Measurements from ENCODE around the gene ACACB. TPM values are rescaled to one million over a fixed set of nuclear protein-coding genes. Genes with fewer than 3 reads are reported as not detected.

Gene ACACB
- total and polyA plus RNA-seq, 2 experiments from 2014 or later = 6.2 to 15.4 TPM

DNA sequence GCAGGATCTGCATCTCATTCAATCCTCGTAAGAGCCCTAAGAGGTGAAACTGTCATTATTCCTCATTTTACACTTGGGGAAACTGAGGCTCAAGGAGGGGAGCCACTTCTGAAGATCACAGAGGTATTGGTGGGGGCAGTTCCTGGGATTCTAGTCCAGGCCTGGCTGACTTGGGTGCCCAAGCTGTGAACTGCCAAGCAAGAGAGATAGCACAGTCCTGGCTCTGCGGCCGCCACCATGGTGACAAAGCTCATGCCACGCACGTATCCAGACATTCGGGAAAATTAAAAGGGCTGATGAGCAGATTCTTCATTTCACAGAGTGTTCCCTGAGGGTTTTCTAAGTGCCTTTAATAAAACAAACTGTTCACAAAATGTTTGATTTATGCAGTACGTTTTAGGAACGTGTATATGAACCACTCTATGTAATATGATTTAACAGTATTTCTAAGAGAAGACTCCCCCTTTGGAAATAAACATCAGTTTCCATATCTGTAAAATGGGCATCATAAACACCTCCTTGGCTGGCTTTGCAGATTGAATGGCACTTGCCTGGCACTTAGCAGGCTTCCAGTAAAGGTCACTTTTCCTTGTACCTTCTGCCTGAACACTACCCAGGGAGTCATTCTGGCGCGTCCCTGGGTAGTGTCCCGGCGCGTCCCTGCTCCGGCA, 84.6 kb downstream of the ACACB start:
- H3K36me3 Mint-ChIP-seq (ENCODE audit: low read depth) = peaks cover 30% of the 10 kb centered on the region
- Histone ChIP-seq H3K9me2 (ENCODE audit: insufficient read depth) (no peaks in the 10 kb centered on the region), H3K4me1 (ENCODE audit: insufficient read depth) (no peaks in the 10 kb centered on the region), H3K4me2 (no peak overlapping the region), H3K79me2 (replicated peaks; ENCODE audit: insufficient read depth) (no peaks in the 10 kb centered on the region), H4K20me1 (replicated peaks; ENCODE audit: insufficient read depth) (no peaks in the 10 kb centered on the region), H3K36me3 (ENCODE audit: insufficient read depth) (no peaks in the 10 kb centered on the region), H3K27me3 (ENCODE audit: insufficient read depth) (no peaks in the 10 kb centered on the region), H3K27ac (ENCODE audit: low read depth) (no peak overlapping the region), H3K4me3 (no peak overlapping the region), H2AFZ (no peak overlapping the region), H3F3A (replicated peaks; ENCODE audit: low read depth) (no peaks in the 10 kb centered on the region)
- no peaks in the 10 kb centered on the region; the same call in 2 of the 3 replicates for H3K9me3 Mint-ChIP-seq
- no peaks in the 10 kb centered on the region for H3K4me1 Mint-ChIP-seq
- TF ChIP-seq NANOG (IDR thresholded peaks at IDR 0.05; ENCODE audit: borderline replicate concordance) = no peak
- TF ChIP-seq, protein P1, sequence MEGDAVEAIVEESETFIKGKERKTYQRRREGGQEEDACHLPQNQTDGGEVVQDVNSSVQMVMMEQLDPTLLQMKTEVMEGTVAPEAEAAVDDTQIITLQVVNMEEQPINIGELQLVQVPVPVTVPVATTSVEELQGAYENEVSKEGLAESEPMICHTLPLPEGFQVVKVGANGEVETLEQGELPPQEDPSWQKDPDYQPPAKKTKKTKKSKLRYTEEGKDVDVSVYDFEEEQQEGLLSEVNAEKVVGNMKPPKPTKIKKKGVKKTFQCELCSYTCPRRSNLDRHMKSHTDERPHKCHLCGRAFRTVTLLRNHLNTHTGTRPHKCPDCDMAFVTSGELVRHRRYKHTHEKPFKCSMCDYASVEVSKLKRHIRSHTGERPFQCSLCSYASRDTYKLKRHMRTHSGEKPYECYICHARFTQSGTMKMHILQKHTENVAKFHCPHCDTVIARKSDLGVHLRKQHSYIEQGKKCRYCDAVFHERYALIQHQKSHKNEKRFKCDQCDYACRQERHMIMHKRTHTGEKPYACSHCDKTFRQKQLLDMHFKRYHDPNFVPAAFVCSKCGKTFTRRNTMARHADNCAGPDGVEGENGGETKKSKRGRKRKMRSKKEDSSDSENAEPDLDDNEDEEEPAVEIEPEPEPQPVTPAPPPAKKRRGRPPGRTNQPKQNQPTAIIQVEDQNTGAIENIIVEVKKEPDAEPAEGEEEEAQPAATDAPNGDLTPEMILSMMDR (conservative IDR thresholded peaks at IDR 0.05; ENCODE audit: low read depth in 2 of 2) = no peak
- no peak for TF ChIP-seq CREB1 (CRISPR knock-in tag; IDR thresholded peaks at IDR 0.05; ENCODE audit: low read depth)
- no peak for TF ChIP-seq ZNF331 (CRISPR knock-in tag; IDR thresholded peaks at IDR 0.05; ENCODE audit: low read depth)
- no peak for TF ChIP-seq JUNB (IDR thresholded peaks at IDR 0.05; ENCODE audit: unreplicated experiment)
- no peak for TF ChIP-seq ZNF114 (CRISPR knock-in tag; IDR thresholded peaks at IDR 0.05)
- TF ChIP-seq, protein P2, sequence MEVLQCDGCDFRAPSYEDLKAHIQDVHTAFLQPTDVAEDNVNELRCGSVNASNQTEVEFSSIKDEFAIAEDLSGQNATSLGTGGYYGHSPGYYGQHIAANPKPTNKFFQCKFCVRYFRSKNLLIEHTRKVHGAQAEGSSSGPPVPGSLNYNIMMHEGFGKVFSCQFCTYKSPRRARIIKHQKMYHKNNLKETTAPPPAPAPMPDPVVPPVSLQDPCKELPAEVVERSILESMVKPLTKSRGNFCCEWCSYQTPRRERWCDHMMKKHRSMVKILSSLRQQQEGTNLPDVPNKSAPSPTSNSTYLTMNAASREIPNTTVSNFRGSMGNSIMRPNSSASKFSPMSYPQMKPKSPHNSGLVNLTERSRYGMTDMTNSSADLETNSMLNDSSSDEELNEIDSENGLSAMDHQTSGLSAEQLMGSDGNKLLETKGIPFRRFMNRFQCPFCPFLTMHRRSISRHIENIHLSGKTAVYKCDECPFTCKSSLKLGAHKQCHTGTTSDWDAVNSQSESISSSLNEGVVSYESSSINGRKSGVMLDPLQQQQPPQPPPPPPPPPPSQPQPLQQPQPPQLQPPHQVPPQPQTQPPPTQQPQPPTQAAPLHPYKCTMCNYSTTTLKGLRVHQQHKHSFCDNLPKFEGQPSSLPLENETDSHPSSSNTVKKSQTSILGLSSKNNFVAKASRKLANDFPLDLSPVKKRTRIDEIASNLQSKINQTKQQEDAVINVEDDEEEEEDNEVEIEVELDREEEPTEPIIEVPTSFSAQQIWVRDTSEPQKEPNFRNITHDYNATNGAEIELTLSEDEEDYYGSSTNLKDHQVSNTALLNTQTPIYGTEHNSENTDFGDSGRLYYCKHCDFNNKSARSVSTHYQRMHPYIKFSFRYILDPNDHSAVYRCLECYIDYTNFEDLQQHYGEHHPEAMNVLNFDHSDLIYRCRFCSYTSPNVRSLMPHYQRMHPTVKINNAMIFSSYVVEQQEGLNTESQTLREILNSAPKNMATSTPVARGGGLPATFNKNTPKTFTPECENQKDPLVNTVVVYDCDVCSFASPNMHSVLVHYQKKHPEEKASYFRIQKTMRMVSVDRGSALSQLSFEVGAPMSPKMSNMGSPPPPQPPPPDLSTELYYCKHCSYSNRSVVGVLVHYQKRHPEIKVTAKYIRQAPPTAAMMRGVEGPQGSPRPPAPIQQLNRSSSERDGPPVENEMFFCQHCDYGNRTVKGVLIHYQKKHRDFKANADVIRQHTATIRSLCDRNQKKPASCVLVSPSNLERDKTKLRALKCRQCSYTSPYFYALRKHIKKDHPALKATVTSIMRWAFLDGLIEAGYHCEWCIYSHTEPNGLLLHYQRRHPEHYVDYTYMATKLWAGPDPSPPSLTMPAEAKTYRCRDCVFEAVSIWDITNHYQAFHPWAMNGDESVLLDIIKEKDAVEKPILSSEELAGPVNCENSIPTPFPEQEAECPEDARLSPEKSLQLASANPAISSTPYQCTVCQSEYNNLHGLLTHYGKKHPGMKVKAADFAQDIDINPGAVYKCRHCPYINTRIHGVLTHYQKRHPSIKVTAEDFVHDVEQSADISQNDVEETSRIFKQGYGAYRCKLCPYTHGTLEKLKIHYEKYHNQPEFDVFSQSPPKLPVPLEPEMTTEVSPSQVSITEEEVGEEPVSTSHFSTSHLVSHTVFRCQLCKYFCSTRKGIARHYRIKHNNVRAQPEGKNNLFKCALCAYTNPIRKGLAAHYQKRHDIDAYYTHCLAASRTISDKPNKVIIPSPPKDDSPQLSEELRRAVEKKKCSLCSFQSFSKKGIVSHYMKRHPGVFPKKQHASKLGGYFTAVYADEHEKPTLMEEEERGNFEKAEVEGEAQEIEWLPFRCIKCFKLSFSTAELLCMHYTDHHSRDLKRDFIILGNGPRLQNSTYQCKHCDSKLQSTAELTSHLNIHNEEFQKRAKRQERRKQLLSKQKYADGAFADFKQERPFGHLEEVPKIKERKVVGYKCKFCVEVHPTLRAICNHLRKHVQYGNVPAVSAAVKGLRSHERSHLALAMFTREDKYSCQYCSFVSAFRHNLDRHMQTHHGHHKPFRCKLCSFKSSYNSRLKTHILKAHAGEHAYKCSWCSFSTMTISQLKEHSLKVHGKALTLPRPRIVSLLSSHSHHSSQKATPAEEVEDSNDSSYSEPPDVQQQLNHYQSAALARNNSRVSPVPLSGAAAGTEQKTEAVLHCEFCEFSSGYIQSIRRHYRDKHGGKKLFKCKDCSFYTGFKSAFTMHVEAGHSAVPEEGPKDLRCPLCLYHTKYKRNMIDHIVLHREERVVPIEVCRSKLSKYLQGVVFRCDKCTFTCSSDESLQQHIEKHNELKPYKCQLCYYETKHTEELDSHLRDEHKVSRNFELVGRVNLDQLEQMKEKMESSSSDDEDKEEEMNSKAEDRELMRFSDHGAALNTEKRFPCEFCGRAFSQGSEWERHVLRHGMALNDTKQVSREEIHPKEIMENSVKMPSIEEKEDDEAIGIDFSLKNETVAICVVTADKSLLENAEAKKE (CRISPR knock-in tag; IDR thresholded peaks at IDR 0.05) = no peak
- TF ChIP-seq, protein P3, sequence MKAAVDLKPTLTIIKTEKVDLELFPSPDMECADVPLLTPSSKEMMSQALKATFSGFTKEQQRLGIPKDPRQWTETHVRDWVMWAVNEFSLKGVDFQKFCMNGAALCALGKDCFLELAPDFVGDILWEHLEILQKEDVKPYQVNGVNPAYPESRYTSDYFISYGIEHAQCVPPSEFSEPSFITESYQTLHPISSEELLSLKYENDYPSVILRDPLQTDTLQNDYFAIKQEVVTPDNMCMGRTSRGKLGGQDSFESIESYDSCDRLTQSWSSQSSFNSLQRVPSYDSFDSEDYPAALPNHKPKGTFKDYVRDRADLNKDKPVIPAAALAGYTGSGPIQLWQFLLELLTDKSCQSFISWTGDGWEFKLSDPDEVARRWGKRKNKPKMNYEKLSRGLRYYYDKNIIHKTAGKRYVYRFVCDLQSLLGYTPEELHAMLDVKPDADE (IDR thresholded peaks at IDR 0.05) = no peak
- no peak for TF ChIP-seq EZH2 (IDR thresholded peaks at IDR 0.05; ENCODE audit: low read depth, unreplicated experiment)
- TF ChIP-seq STAT1 (IDR thresholded peaks at IDR 0.05; ENCODE audit: unreplicated experiment) = no peak
- DNase-seq (ENCODE audit: low spot score) = no peak
- peaks cover 7% of the 10 kb centered on the region for H3K27me3 Mint-ChIP-seq (ENCODE audit: insufficient read depth, low read depth, poor library complexity)
- H3K27ac Mint-ChIP-seq = no peak overlapping the region
- H3K4me3 Mint-ChIP-seq = no peak overlapping the region
- no peak for ATAC-seq

All from GM23338 (cell line).